Left lung (tissue), 10 donors: ENCODE results near the gene YY1AP1. TPM values are rescaled to one million over a fixed set of nuclear protein-coding genes. Genes with fewer than 3 reads are reported as not detected.
"Not testable (repeated sequence)": the region's sequence is repeated elsewhere in the genome, so short reads cannot be mapped to it uniquely, and the experiment has no call there.

Experiments
- ATAC-seq: fragments of 200-7000 bp; cut with Tn5 transposase; one replicate; pipeline ENCODE4 v1.9.1; 2020; ENCODE audit warnings: moderate library complexity
- DNase-seq, 4 donors: peaks; one replicate each; pipeline ENCODE4 v3.0.0-alpha.2; 2013 to 2020
- H3K27ac ChIP-seq, 2 donors: fragments of 200-600 bp; sonication (generic) in 1 of 2; one replicate each; pipeline versions ENCODE4 v1.5.0 to v1.8.0; 2020 to 2021
- H3K27me3 ChIP-seq, 2 donors: fragments of 200-600 bp; sonication (generic) in 1 of 2; one replicate each; pipeline versions ENCODE4 v1.5.0 to v1.8.0; 2020 to 2021
- H3K36me3 ChIP-seq, 2 donors: fragments of 200-600 bp; sonication (generic) in 1 of 2; one replicate each; pipeline versions ENCODE4 v1.5.0 to v1.8.0; 2020 to 2021
- H3K4me1 ChIP-seq, 2 donors: fragments of 200-600 bp; one replicate each; pipeline ENCODE4 v1.8.0; 2021
- H3K4me3 ChIP-seq, 2 donors: fragments of 200-600 bp; sonication (generic) in 1 of 2; one replicate each; pipeline versions ENCODE4 v1.5.0 to v1.8.0; 2020 to 2021; ENCODE audit warnings: mild to moderate bottlenecking in 1 of 2
- H3K9me3 ChIP-seq, 2 donors: fragments of 200-600 bp; sonication (generic) in 1 of 2; one replicate each; pipeline versions ENCODE4 v1.5.0 to v1.8.0; 2020 to 2021
- intact Hi-C, 2 donors: fragments of 100-400 bp; cut with DNase I; formaldehyde crosslinking; loops; one replicate each; pipeline versions ENCODE4 v1.11.2 to v1.14.2; 2022
- polyA plus RNA-seq, 6 donors: library from polyadenylated mRNA; unstranded; fragments of 120-200 nt; gene quantifications; one replicate each; pipeline ENCODE4 v1.2.1, GENCODE V29; 2013; ENCODE audit not compliant: insufficient read length in 6 of 6
- total RNA-seq, 2 donors: library from RNA; stranded (reverse); fragmentation: NEBNext Ultra II Directional; extraction: Animal tissue kit (Norgen Biotek cat#: 25700); gene quantifications; one replicate each; pipeline ENCODE4 v1.2.1, GENCODE V29; 2021
- TF ChIP-seq, protein P1 (sequence below), 2 donors: fragments of 200-600 bp; sonication (generic) in 1 of 2; IDR thresholded peaks; one replicate each; pipeline versions ENCODE4 v1.5.0 to v1.8.0; 2021; ENCODE audit warnings: antibody characterized with exemption in 2 of 2
- donor health status: DM: no; HTN: yes; CAD: no.
- donor health status: DM: no; HTN: no; CAD: no.

Gene YY1AP1
- total and polyA plus RNA-seq, 8 donors = 43.7 to 89.8 (median 80.7) TPM

DNA sequence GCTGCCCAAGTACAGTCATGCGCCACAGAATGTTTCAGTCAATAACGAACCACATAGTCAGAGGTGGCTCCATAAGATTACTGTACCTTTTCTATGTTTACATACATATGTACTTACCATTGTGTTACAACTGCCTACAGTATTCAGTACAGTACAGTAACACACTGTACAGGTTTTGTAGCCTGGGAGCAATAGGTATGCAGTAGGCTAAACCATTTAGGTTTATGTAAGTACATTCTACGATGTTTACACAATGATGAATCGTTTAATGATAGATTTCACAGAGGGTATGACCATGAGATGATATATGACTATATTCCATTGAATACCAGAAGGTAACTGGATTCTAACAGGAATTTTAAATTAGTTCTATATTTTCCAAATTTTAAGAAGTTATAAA lies 10.5 kb downstream of the YY1AP1 start:
- Histone ChIP-seq H3K27me3 (no peaks in the 10 kb centered on the region), H3K27ac (no peak overlapping the region), H3K9me3 (no peaks in the 10 kb centered on the region), H3K36me3 (peaks cover 4 to 86% of the 10 kb centered on the region in 2 donors), H3K4me1 (peaks cover 0 to 11% of the 10 kb centered on the region in 2 donors), H3K4me3 (no peak overlapping the region)
- TF ChIP-seq, protein P1, sequence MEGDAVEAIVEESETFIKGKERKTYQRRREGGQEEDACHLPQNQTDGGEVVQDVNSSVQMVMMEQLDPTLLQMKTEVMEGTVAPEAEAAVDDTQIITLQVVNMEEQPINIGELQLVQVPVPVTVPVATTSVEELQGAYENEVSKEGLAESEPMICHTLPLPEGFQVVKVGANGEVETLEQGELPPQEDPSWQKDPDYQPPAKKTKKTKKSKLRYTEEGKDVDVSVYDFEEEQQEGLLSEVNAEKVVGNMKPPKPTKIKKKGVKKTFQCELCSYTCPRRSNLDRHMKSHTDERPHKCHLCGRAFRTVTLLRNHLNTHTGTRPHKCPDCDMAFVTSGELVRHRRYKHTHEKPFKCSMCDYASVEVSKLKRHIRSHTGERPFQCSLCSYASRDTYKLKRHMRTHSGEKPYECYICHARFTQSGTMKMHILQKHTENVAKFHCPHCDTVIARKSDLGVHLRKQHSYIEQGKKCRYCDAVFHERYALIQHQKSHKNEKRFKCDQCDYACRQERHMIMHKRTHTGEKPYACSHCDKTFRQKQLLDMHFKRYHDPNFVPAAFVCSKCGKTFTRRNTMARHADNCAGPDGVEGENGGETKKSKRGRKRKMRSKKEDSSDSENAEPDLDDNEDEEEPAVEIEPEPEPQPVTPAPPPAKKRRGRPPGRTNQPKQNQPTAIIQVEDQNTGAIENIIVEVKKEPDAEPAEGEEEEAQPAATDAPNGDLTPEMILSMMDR (IDR thresholded peaks at IDR 0.05) = no peak
- DNase-seq (no peak), ATAC-seq (no peak)
- intact Hi-C loops = no loop called here

DNA sequence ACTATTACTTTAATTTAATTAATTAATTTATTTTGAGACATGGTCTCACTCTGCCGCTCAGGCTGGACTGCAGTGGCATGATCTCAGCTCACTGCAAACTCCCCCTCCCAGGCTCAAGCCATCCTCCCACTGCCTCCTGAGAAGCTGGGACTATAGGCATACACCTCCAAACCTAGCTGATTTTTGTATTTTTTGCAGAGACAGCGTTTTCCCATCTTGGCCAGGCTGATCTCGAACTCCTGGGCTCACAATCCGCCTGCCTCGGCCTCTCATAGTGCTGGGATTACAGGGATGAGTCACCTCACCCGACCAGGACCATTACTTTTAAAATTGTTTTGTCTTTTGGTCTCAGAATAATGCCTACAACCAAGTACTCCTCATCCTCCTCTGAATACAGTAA lies 15.6 kb downstream of the YY1AP1 start:
- Histone ChIP-seq H3K27me3 (no peaks in the 10 kb centered on the region), H3K27ac (no peak overlapping the region), H3K4me1 (peaks cover 0 to 3% of the 10 kb centered on the region in 2 donors), H3K9me3 (no peaks in the 10 kb centered on the region), H3K4me3 (no peak overlapping the region), H3K36me3 (peaks cover 6 to 99% of the 10 kb centered on the region in 2 donors)
- no peak for DNase-seq
- TF ChIP-seq, protein P1 (IDR thresholded peaks at IDR 0.05) = no peak
- intact Hi-C loops = no loop called here
- ATAC-seq = no peak

DNA sequence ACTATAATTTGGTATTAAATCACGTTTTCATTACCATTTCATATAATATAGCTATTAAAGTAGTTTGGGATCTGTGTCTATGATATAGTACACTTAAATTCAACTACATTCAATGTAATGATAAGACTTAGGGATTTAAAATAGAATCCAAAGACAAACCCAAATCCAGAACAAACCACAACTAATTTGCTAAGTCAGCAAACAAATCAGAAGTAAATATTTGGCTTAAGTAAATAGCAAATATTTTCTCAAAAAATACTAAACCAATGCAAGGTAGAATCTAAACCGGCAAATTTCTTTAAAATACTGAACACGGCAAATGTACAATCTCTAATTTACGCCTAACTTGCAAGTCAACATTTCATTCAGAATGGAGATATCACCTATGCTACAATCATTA lies 16.8 kb downstream of the YY1AP1 start:
- no peaks in the 10 kb centered on the region for H3K9me3 ChIP-seq
- ATAC-seq (no peak), DNase-seq (no peak)
- peaks cover 6 to 99% of the 10 kb centered on the region in 2 donors for H3K36me3 ChIP-seq
- TF ChIP-seq, protein P1 (IDR thresholded peaks at IDR 0.05) = no peak
- no peak overlapping the region for H3K27ac ChIP-seq
- H3K4me1 ChIP-seq = peaks cover 0 to 3% of the 10 kb centered on the region in 2 donors
- H3K4me3 ChIP-seq = no peak overlapping the region
- no peaks in the 10 kb centered on the region for H3K27me3 ChIP-seq
- intact Hi-C loops = no loop called here

DNA sequence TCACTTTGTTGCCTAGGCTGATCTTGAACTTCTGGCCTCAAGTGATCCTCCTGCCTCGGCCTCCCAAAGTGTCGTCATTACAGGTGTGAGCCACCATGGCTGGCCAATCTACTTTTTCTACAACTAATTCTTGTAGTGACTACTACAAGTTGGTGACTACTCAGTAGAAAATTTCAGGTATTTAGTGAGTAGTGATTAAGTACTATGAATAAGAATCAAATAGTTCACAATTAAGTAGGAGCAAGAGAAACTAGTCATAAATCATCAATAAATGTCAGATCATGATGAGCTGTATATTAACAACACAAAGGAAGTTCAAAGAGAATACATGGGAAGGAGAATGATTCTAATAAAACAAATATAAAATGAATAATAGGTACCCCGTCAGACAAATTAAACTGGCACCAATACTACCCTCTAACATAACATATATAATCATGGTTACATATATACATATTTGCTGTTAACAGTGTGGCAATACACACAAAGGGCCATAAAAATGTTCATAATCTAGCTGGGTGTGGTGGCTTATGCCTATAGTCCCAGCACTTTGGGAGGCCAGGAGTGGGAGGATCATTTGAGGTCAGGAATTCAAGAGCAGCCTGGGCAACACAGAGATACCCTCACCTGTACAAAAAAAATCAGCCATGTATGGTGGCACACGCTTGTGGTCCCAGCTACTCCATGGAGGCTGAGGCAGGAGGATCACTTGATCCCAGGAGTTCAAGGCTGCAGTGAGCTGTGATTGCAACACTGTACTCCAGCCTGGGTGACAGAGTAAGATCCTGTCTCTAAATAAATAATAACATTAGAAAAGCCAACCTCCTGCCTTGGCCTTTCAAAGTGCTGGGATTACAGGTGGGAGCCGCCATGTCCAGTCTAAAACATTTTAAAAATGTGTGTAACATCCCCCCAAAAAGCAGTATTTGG lies 19.1 kb downstream of the YY1AP1 start:
- Histone ChIP-seq H3K27me3 (no peaks in the 10 kb centered on the region), H3K27ac (no peak overlapping the region), H3K36me3 (peaks cover 6 to 99% of the 10 kb centered on the region in 2 donors), H3K4me3 (no peak overlapping the region), H3K4me1 (no peaks in the 10 kb centered on the region), H3K9me3 (no peaks in the 10 kb centered on the region)
- DNase-seq = no peak
- intact Hi-C loops = no loop called here
- ATAC-seq = no peak
- TF ChIP-seq, protein P1 (IDR thresholded peaks at IDR 0.05) = no peak

DNA sequence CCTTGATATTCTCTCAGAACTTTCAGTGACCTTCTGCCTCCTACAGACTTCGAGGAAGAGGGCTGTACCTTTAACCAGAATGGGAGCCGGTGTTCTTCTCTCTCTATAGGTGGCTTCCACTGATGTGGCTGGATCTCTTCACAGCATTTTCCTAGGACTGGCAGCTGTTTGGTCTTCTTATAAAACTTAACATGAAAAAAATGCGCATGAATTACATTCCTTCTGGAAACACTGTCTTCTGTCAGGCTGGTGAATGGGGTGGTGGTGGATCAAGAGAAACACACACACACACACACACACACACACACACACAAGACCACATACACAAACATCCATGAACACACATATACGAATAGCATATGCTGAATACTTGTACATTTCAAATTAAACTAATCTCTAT lies 27.3 kb downstream of the YY1AP1 start:
- H3K27me3 ChIP-seq, H3K27ac ChIP-seq, H3K9me3 ChIP-seq, ATAC-seq, DNase-seq, H3K4me1 ChIP-seq, intact Hi-C loops, H3K4me3 ChIP-seq: not testable (repeated sequence)
- H3K36me3 ChIP-seq = peaks cover 0 to 80% of the 10 kb centered on the region in 2 donors
